Right lung (tissue), 5 donors: ENCODE data around the gene HOXA13. TPM values are rescaled to one million over a fixed set of nuclear protein-coding genes. Genes with fewer than 3 reads are reported as not detected.

Experiments used
- DNase-seq, 2 donors: peaks; one replicate each; pipeline ENCODE4 v3.0.0-alpha.2; 2013
- polyA plus RNA-seq, 5 donors: library from polyadenylated mRNA; unstranded; fragments of 120-200 nt; gene quantifications; one replicate each; pipeline versions ENCODE4 v1.2.1 to v1.2.3, GENCODE V29; 2013; ENCODE audit warnings: inconsistent platforms in 1 of 5, low replicate concordance in 1 of 5; ENCODE audit not compliant: insufficient read length in 5 of 5, insufficient read depth in 1 of 5

The HOXA13 gene
- polyA plus RNA-seq, 5 donors = 0.06 TPM; not detected in 4

- no peak for DNase-seq
These were observed 40.4 kb downstream of the HOXA13 start for GRCh38 chr7:27159266-27160144.

- DNase-seq = no peak
These were observed 41.2 kb downstream of the HOXA13 start for GRCh38 chr7:27158436-27159265.

GRCh38 chr7:27157702-27158431 lies 42.0 kb downstream of the HOXA13 start:
- no peak for DNase-seq

- no peak for DNase-seq
These were observed 42.8 kb downstream of the HOXA13 start for GRCh38 chr7:27156916-27157701.

- peak in 1 of 2 donors; percentile 78 for DNase-seq
These were observed 43.4 kb downstream of the HOXA13 start, which contains the start of gene HOXA7 for GRCh38 chr7:27156508-27156898. TSS of gene HOXA7 (minus strand) at chr7:27156675. CDS start at chr7:27156545, 130 bp downstream.

- no peak for DNase-seq
These were observed 43.9 kb downstream of the HOXA13 start for GRCh38 chr7:27155816-27156507.

GRCh38 chr7:27154901-27155815 lies 44.7 kb downstream of the HOXA13 start:
- DNase-seq = no peak

- no peak for DNase-seq
These were observed 45.5 kb downstream of the HOXA13 start for GRCh38 chr7:27154369-27154768.

- no peak for DNase-seq
These were observed 46.4 kb downstream of the HOXA13 start for GRCh38 chr7:27153526-27153925.

- no peak for DNase-seq
These were observed 47.0 kb downstream of the HOXA13 start for GRCh38 chr7:27152816-27153442.

GRCh38 chr7:27151931-27152815 lies 47.7 kb downstream of the HOXA13 start, which contains the start of gene HOXA3:
TSS of gene HOXA3 (minus strand) at chr7:27152583. CDS start at chr7:27110640, 41,943 bp downstream.
- DNase-seq = peak in 1 of 2 donors; percentile 75

GRCh38 chr7:27151341-27151930 lies 48.5 kb downstream of the HOXA13 start:
- DNase-seq = no peak

- peak; percentile 87 for DNase-seq
These were observed 49.1 kb downstream of the HOXA13 start for GRCh38 chr7:27150568-27151340.

- DNase-seq = no peak
These were observed 49.9 kb downstream of the HOXA13 start for GRCh38 chr7:27149842-27150567.
